Loucy (cell line): ENCODE data around the gene DNAH14.

Source experiments
- EZH2phosphoT487 ChIP-seq: fragments of 200-600 bp; IDR thresholded peaks from 2 replicates; pipeline ENCODE4 v1.6.1; 2018; ENCODE audit warnings: antibody characterized with exemption, mild to moderate bottlenecking, moderate library complexity, borderline replicate concordance
- TF ChIP-seq, protein P1 (sequence below): fragments of 200-600 bp; sonication (generic); conservative IDR thresholded peaks from 2 replicates; pipeline ENCODE4 v1.5.1; 2014; ENCODE audit warnings: mild to moderate bottlenecking, antibody characterized with exemption, low read length

DNA sequence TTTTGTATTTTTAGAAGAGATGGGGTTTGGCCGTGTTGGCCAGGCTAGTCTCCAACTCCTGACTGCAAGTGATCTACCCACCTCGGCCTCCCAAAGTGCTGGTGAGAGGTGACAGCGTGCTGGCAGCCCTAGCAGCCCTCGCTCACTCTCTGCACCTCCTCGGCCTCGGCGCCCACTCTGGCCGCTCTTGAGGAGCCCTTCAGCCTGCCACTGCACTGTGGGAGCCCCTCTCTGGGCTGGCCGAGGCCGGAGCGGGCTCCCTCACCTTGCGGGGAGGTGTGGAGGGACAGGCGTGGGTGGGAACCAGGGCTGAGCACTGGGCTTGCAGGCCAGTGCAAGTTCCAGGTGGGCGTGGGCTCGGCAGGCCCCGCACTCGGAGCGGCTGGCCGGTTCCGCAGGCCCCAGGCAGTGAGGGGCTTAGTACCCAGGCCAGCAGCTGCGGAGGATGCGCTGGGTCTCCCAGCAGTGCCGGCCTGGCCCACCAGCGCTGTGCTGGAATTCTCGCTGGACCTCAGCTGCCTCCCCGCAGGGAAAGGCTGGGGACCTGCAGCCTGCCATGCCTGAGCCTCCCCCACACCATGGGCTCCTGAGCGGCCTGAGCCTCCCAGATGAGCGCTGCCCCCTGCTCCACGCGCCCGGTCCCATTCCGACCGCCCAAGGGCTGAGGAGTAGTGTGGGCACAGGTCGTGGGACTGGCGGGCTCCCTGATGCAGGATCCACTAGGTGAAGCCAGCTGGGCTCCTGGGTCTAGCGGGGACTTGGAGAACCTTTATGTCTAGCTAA lies 501.8 kb downstream of the DNAH14 start:
- TF ChIP-seq, protein P1, sequence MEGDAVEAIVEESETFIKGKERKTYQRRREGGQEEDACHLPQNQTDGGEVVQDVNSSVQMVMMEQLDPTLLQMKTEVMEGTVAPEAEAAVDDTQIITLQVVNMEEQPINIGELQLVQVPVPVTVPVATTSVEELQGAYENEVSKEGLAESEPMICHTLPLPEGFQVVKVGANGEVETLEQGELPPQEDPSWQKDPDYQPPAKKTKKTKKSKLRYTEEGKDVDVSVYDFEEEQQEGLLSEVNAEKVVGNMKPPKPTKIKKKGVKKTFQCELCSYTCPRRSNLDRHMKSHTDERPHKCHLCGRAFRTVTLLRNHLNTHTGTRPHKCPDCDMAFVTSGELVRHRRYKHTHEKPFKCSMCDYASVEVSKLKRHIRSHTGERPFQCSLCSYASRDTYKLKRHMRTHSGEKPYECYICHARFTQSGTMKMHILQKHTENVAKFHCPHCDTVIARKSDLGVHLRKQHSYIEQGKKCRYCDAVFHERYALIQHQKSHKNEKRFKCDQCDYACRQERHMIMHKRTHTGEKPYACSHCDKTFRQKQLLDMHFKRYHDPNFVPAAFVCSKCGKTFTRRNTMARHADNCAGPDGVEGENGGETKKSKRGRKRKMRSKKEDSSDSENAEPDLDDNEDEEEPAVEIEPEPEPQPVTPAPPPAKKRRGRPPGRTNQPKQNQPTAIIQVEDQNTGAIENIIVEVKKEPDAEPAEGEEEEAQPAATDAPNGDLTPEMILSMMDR, result no peak
- no peak for TF ChIP-seq EZH2phosphoT487
